CD4-positive, alpha-beta T cell (primary cell): ENCODE measurements around the gene ARHGAP30. TPM values are rescaled to one million over a fixed set of nuclear protein-coding genes. Genes with fewer than 3 reads are reported as not detected.

ENCODE experiments used
- ATAC-seq: fragments of 200-7000 bp; cut with Tn5 transposase; one replicate; pipeline ENCODE4 v1.10.0; 2022; ENCODE audit warnings: mild to moderate bottlenecking; ENCODE audit not compliant: poor library complexity
- CTCF ChIA-PET: fragments of 350-600 bp; sonication (Branson Sonifier 250); formaldehyde crosslinking; loops from one replicate; lab custom pipeline; 2021; ENCODE audit warnings: antibody characterized with exemption, inconsistent platforms; lab: Charles Lee
- POLR2A ChIA-PET: fragments of 350-600 bp; sonication (Branson Sonifier 250); formaldehyde crosslinking; loops from one replicate; lab custom pipeline; 2021; ENCODE audit warnings: antibody characterized with exemption, inconsistent platforms; lab: Charles Lee
- DNase-seq, 14 experiments: peaks; one replicate each; pipeline ENCODE4 v3.0.0-alpha.2; 2013 to 2020; ENCODE audit warnings: mixed read lengths in 2 of 14
- H3K27ac ChIP-seq, 2 donors: one replicate each; pipeline versions ENCODE4 v1.5.1 to v1.7.0; 2013; ENCODE audit warnings: low read length in 2 of 2, low read depth in 1 of 2, mild to moderate bottlenecking in 1 of 2
- H3K27me3 ChIP-seq, 2 experiments: 1 replicate in 1 of 2; 2 replicates in 1 of 2; pipeline versions ENCODE4 v1.6.1 to v1.7.0; 2013; ENCODE audit warnings: low read length in 2 of 2, control low read depth in 1 of 2, mild to moderate bottlenecking in 1 of 2, moderate library complexity in 1 of 2; ENCODE audit not compliant: insufficient read depth in 2 of 2, control insufficient read depth in 1 of 2
- H3K36me3 ChIP-seq: one replicate; pipeline ENCODE4 v1.6.1; 2013; ENCODE audit warnings: low read length, control low read depth; ENCODE audit not compliant: insufficient read depth
- H3K4me1 ChIP-seq: one replicate; pipeline ENCODE4 v1.6.1; 2013; ENCODE audit warnings: low read length, control low read depth; ENCODE audit not compliant: insufficient read depth
- H3K4me3 ChIP-seq: one replicate; pipeline ENCODE4 v1.5.1; 2013; ENCODE audit warnings: mild to moderate bottlenecking, low read length, moderate library complexity
- H3K9me3 ChIP-seq, 2 experiments: 1 replicate in 1 of 2; 2 replicates in 1 of 2; pipeline versions ENCODE4 v1.6.1 to v1.7.0; 2013; ENCODE audit warnings: low read length in 2 of 2, mild to moderate bottlenecking in 2 of 2, control low read depth in 1 of 2, moderate library complexity in 1 of 2; ENCODE audit not compliant: control insufficient read depth in 1 of 2, insufficient read depth in 1 of 2
- H3K27ac Mint-ChIP-seq: one replicate; pipeline ENCODE4 v1.8.0; 2020; ENCODE audit warnings: mixed read lengths
- H3K27me3 Mint-ChIP-seq: one replicate; pipeline ENCODE4 v1.8.0; 2021; ENCODE audit warnings: mixed read lengths
- H3K36me3 Mint-ChIP-seq: one replicate; pipeline ENCODE4 v1.8.0; 2021; ENCODE audit warnings: low read depth, mixed read lengths
- H3K4me1 Mint-ChIP-seq: one replicate; pipeline ENCODE4 v1.8.0; 2021; ENCODE audit warnings: low read depth, mixed read lengths
- H3K4me3 Mint-ChIP-seq: one replicate; pipeline ENCODE4 v1.8.0; 2020; ENCODE audit warnings: mild to moderate bottlenecking, mixed read lengths
- H3K9me3 Mint-ChIP-seq: one replicate; pipeline ENCODE4 v1.8.0; 2020; ENCODE audit warnings: mixed read lengths
- CTCF ChIP-seq: fragments of 200-600 bp; IDR thresholded peaks from one replicate; pipeline ENCODE4 v1.8.0; 2022; ENCODE audit warnings: antibody characterized with exemption, mild to moderate bottlenecking
- intact Hi-C, 2 experiments: fragments of 100-400 bp; cut with DNase I in 1 of 2; cut with micrococcal nuclease in 1 of 2; formaldehyde crosslinking; loops; one replicate each; pipeline versions ENCODE4 v1.15.1 to v1.9.0; 2023 to 2025; cut with DNase I, micrococcal nuclease
- total RNA-seq, 174 experiments: library from RNA in 2 of 174; stranded (reverse) in 2 of 174; gene quantifications; one replicate each; pipeline ENCODE4 v1.2.3 and lab custom pipeline; 2021 to 2026

ARHGAP30 gene
- total RNA-seq, 2 experiments from 2014 or later, result 76.6 to 78.9 TPM

GRCh38 chr1:161044908-161045735 lies 24.6 kb downstream of the ARHGAP30 start:
- peak in 13 of 14 experiments; percentile 26 to 86 (median 44) for DNase-seq
- H3K27ac ChIP-seq, result peak overlapping the region; percentile 90 to 96
- peak overlapping the region; percentile 93 for H3K4me3 Mint-ChIP-seq
- H3K4me1 Mint-ChIP-seq, result peaks cover 43% of the 10 kb centered on the region
- no peaks in the 10 kb centered on the region for H3K9me3 Mint-ChIP-seq
- H3K36me3 Mint-ChIP-seq, result peaks cover 80% of the 10 kb centered on the region
- peaks cover 59% of the 10 kb centered on the region for H3K36me3 ChIP-seq
- H3K27ac Mint-ChIP-seq, result peak overlapping the region; percentile 94
- H3K27me3 ChIP-seq, result no peaks in the 10 kb centered on the region
- intact Hi-C loops, result loop anchor here (1.0 to 5.0 kb wide), 4 partner anchors 25 to 112 kb away; partner anchors contain the start of genes NIT1 (in 1 of the 2), PFDN2 (in 1 of the 2), UFC1 (in 1 of the 2) and USP21 (in 1 of the 2)
- TF ChIP-seq CTCF, result no peak
- ATAC-seq, result peak; percentile 45
- H3K9me3 ChIP-seq, result no peaks in the 10 kb centered on the region
- H3K4me3 ChIP-seq, result peak overlapping the region; percentile 98
- peaks cover 57% of the 10 kb centered on the region for H3K4me1 ChIP-seq
- CTCF ChIA-PET, result interaction anchor here (1.1 to 5.3 kb wide), 14 partner anchors 9 to 261 kb away, joined by 3 to 34 read pairs (median 6); partner anchors contain the start of genes ARHGAP30, F11R, KLHDC9 and NIT1
- H3K27me3 Mint-ChIP-seq, result no peaks in the 10 kb centered on the region
- POLR2A ChIA-PET, result interaction anchor here (0.5 to 8.4 kb wide), 36 partner anchors 7 to 783 kb away, joined by 3 to 295 read pairs (median 5); partner anchors contain the start of genes ARHGAP30, DCAF8, DEDD and F11R

- ChIA-PET CTCF (interaction anchor here (1.1 to 5.3 kb wide), 9 partner anchors 22 to 262 kb away, joined by 4 to 34 read pairs (median 8); partner anchors contain the start of genes ARHGAP30, F11R and KLHDC9), POLR2A (interaction anchor here (0.7 to 8.4 kb wide), 23 partner anchors 11 to 246 kb away, joined by 3 to 295 read pairs (median 5); partner anchors contain the start of genes ARHGAP30, DEDD, F11R and KLHDC9)
- Histone ChIP-seq H3K9me3 (no peaks in the 10 kb centered on the region), H3K27ac (peak overlapping the region; percentile 90 to 96), H3K4me3 (peak overlapping the region; percentile 98), H3K27me3 (no peaks in the 10 kb centered on the region), H3K4me1 (peaks cover 63% of the 10 kb centered on the region), H3K36me3 (peaks cover 59% of the 10 kb centered on the region)
- peak overlapping the region; percentile 93 for H3K4me3 Mint-ChIP-seq
- H3K9me3 Mint-ChIP-seq, result no peaks in the 10 kb centered on the region
- ATAC-seq (no peak), DNase-seq (peak in 4 of 14 experiments; percentile 17 to 77 (median 61))
- TF ChIP-seq CTCF, result no peak
- H3K27ac Mint-ChIP-seq, result peak overlapping the region; percentile 94
- no peaks in the 10 kb centered on the region for H3K27me3 Mint-ChIP-seq
- intact Hi-C loops, result loop anchor here in 1 of 2 experiments (5.0 kb wide), 1 partner anchor 113 kb away; the partner anchor contains the start of gene USP21
- H3K36me3 Mint-ChIP-seq, result peaks cover 81% of the 10 kb centered on the region
- peaks cover 43% of the 10 kb centered on the region for H3K4me1 Mint-ChIP-seq
Measured at GRCh38 chr1:161044535-161044907, 25.2 kb downstream of the ARHGAP30 start.

- no peak for DNase-seq
- no peaks in the 10 kb centered on the region for H3K27me3 ChIP-seq
- no peak for ATAC-seq
- peak overlapping the region; percentile 91 for H3K27ac Mint-ChIP-seq
- H3K36me3 Mint-ChIP-seq, result peaks cover 51% of the 10 kb centered on the region
- POLR2A ChIA-PET, result interaction anchor here (1.0 to 5.0 kb wide), 9 partner anchors 13 to 93 kb away, joined by 3 to 66 read pairs (median 7); partner anchors contain the start of genes ARHGAP30, DEDD, F11R and KLHDC9
- H3K27ac ChIP-seq, result peak overlapping the region; percentile 21 to 88
- intact Hi-C loops, result loop anchor here in 1 of 2 experiments (2.0 to 5.0 kb wide), 2 partner anchors 19 to 42 kb away; partner anchors contain the start of gene F11R
- H3K9me3 Mint-ChIP-seq, result no peaks in the 10 kb centered on the region
- peaks cover 47% of the 10 kb centered on the region for H3K4me1 Mint-ChIP-seq
- H3K9me3 ChIP-seq, result no peaks in the 10 kb centered on the region
- H3K4me3 Mint-ChIP-seq, result peak overlapping the region; percentile 72
- peaks cover 59% of the 10 kb centered on the region for H3K4me1 ChIP-seq
- CTCF ChIA-PET, result interaction anchor here (1.0 to 6.6 kb wide), 6 partner anchors 19 to 59 kb away, joined by 3 to 66 read pairs (median 6); partner anchors contain the start of genes F11R and KLHDC9
- peak overlapping the region; percentile 99 for H3K4me3 ChIP-seq
- no peaks in the 10 kb centered on the region for H3K27me3 Mint-ChIP-seq
- peaks cover 41% of the 10 kb centered on the region for H3K36me3 ChIP-seq
- no peak for TF ChIP-seq CTCF
Measured at GRCh38 chr1:161039546-161039945, 30.1 kb downstream of the ARHGAP30 start.
